Effector CD8-positive, alpha-beta T cell (primary cell): Measurements from ENCODE around the gene CELF2.
"Not testable (repeated sequence)": the region's sequence is repeated elsewhere in the genome, so short reads cannot be mapped to it uniquely, and the experiment has no call there.

Source experiments
- DNase-seq: peaks from one replicate; lab custom pipeline; 2025; lab: John Stamatoyannopoulos, UW

The CELF2 gene

GRCh38 chr10:11096422-11096821 lies 78.8 kb downstream of the CELF2 start:
- DNase-seq = no peak

DNA sequence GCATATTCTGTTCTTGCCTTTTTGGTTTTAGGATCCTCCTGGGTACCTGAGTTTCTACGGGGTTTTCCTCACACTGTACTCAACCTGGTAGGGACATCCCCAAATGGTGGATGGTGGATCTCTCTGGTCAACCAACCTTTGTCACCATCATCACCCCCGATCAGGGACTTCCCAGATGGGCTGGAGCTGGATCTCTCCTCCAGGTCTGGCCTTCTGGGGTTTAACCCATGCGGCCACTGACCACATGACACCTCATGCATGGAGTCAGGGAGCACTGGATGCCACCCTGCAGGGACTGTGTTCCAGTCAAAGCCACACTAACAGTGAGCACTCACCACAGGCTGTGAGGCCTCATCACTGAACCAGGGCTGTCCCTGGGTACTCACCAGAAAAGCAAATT lies 80.0 kb downstream of the CELF2 start:
- DNase-seq = no peak

GRCh38 chr10:11098666-11099065 lies 81.0 kb downstream of the CELF2 start:
- no peak for DNase-seq

DNA sequence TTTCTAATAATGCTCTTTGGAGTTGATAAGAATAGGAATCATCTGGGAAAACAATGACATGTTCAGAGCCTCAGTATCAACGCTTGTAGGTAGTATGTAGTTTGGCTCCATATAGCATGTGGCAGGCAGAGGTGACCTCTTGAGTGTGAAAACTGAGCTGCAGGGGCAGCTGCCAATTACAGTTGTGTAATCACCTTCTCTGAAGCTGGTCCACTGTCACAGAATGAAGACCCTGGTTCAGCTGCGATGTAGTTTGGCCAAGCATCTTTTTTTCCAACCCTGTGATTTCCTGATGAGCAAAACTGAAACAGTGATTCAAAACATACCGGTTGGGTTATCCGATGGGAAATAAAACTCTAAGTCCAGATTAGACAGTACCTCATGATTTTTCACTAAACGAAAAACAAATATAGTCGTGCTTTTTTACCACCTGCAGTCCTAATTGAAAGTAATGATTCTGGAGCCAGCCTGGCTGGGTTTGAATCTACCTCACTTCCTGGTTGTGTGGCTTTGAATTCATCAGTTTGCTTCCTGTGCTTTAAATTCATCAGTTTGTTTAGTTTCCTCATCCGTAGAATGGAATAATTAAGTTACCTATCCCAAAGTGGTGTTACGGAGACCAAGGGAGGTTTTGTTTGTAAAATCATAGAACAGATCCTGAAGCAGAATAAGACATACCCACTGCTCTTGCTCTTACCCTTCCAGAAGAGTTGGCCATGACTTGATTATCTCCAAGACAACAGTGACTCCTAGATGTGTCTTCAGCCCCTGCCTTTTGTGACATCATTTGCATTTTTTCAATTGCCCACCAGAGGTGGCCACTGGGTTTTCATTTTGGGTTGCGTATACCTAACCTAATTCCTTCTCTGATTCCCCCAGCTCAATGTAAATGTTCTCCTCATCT lies 87.4 kb downstream of the CELF2 start:
- DNase-seq = no peak

DNA sequence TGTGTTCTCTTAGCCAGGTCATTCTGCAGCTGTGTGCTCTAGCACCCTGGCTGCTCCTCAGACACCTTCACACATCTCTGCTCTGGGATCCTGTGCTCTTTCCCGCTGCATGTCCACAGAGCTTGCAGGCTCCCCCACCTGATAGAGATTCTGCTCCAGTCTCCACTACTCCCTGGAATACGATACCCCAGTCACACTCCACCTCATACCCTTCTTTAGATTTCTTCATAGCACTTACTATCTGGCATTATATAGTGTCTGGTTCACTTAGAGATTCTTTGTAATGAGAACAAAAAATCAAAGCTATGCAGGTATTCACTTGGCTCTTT lies 88.0 kb downstream of the CELF2 start:
- DNase-seq = no peak

GRCh38 chr10:11106621-11107374 lies 89.1 kb downstream of the CELF2 start:
- DNase-seq = no peak

- DNase-seq = no peak
Measured at GRCh38 chr10:11107948-11108347, 90.3 kb downstream of the CELF2 start.

DNA sequence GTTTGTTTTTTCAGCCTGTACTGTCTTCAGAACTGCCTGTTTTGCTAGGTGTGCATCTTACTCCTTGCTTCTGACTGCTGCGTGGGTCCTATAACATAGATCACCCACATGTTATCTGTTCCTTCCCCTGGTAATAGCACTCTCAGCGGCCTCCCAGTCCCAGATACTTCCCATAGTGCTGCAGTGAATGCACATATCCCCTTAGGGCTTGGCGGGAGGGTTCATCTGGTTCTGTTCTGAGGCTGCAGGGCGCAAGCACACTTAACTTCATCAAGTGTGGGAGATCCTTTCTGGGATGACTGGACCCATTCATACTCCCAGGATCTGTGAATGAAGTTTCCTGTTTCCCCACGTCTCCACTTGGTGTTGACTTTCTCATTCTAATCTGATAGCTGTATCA lies 90.7 kb downstream of the CELF2 start:
- DNase-seq = no peak

DNA sequence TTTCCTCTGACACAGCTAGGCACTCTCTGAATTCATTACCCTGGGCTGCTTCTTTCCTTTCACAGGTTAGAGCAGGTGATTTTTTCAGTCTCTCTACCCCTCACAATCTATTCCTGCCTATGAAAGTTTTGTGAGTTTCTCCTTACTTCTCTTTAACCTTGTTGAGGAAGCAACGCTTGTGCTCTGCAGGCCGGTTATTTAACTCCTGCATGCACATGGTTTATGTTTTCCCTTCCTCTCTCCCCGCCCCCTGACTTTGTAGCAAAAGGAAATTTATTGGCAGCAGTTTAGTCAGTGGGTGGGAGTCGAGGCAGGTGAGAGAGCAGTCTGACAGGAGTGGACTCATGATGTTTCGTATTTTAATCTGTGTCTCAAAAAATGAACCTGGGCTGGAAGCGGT lies 91.9 kb downstream of the CELF2 start:
- no peak for DNase-seq

- DNase-seq = no peak
Measured at GRCh38 chr10:11110539-11110938, 92.9 kb downstream of the CELF2 start.

GRCh38 chr10:11111490-11111889 lies 93.8 kb downstream of the CELF2 start:
- no peak for DNase-seq

GRCh38 chr10:11112718-11113117 lies 95.0 kb downstream of the CELF2 start:
- DNase-seq = no peak

- DNase-seq = peak; percentile 3
Measured at GRCh38 chr10:11113156-11113555, 95.5 kb downstream of the CELF2 start.

DNA sequence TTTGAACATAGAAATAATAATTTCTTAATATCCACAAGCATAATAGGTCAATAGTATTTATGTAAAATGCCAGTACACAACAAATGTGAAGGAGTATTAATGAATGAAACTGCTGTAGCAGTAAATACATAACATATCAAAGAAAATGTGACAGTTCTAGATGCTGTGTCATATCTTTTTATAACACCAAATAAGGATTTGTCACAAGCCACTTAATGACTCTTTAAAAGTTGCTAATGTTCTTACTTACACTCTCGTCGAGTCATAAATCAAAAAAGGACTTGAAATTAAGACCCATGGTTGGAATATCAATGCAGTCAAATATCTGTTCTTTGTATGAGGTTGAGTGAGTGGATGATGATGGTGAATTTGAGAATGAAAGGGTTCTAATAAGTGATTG lies 96.6 kb downstream of the CELF2 start:
- DNase-seq = no peak

- DNase-seq = no peak
Measured at GRCh38 chr10:11115337-11115736, 97.7 kb downstream of the CELF2 start.

DNA sequence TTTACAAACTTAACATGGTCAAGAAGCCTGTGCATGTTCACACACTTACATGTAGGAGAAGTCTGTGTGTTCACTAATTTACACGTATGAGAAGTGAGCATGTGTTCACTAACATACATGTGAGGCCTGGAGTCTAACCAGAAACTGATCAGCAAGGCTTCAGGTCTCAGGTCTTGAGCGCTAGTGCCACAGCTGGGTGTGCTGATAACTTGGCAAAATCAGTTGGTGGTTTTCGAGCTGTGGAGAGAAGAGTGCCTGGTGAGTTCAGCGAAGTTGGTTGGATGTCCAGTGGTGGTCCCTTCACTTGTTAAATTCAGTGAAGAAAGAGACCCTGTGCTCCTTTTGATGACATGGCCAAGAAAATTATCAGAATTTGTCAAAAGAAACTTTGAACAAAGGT lies 98.7 kb downstream of the CELF2 start:
- no peak for DNase-seq

DNA sequence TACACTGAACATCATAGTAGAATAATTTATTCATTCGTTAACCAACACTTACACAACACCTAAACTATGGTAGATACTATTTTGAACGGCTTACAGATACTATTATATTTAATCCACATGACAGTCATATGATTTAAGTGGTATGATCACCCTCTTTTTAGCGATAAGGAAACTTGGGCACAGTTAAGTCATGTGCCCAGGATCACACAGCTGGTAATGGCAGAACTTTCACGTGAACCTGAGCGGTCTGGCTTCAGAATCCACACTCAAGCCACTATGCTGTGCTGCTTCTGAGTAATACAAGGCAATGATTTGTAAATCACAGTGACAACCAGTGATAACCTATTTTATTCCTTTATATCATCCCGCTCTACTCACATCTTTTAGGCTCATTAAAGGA lies 99.1 kb downstream of the CELF2 start:
- no peak for DNase-seq

GRCh38 chr10:11118686-11119085 lies 101.0 kb downstream of the CELF2 start:
- DNase-seq = no peak

DNA sequence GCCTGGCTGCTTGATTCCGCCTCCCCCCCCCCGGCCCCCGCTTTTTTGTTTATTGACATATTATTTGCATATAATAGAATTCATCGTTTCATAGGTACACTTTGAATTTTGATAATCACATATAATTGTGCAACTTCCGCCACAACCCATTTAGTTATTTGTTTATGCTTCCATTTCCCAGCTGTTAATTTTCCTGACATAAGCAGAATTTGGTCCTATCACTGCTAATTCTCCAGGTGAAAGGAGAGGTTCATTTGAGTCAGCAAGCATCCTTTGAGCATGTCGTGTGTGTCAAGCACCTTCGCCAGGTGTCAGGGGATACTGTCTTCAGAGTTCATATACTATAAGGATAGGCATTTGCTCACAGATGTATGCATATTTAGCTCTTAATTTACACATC lies 102.2 kb downstream of the CELF2 start:
- DNase-seq = no peak

DNA sequence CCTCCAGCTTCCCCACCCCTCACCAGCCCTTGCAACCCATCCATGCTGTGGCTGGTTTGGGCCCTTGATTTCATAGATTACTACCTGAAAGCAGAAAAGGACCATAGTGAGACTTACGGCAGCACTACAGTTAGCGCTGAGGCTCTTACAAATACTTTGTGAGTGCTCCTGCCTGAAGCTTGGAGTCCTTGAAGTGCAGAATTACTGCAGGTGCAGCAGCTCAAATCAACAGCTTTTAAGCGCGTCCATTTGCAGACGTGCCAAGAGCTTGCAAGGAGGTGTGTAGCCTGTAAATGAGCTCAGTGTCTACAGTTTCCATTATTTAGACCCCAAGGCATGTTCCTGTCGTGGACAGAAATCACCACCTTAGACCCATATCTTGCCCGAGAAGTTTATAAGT lies 103.0 kb downstream of the CELF2 start:
- DNase-seq = no peak

- not testable (repeated sequence) for DNase-seq
Measured at GRCh38 chr10:11123892-11124291, 106.2 kb downstream of the CELF2 start.

DNA sequence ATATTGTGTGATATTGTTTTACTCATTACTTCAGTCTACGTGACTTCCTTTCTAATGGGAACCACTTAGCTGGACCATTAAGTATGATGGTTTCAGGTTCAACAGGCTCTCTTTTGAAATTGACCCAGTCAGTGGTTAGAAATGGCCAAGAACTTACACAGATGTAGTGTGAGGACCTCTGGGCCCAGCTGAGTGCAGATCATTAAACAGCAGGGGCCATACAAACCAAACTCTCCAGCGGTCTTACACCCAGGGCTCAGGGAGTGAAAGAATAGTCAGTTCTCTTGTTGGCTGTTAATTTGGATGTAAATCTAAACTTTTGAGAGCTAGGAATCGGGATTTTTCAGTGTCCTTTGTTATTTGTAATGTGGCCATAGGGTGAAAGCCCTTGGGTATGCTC lies 107.3 kb downstream of the CELF2 start:
- DNase-seq = no peak

- not testable (repeated sequence) for DNase-seq
Measured at GRCh38 chr10:11127017-11127416, 109.3 kb downstream of the CELF2 start.
